Measurements from ENCODE around the gene SLC50A1.

SLC50A1 gene, protein sequence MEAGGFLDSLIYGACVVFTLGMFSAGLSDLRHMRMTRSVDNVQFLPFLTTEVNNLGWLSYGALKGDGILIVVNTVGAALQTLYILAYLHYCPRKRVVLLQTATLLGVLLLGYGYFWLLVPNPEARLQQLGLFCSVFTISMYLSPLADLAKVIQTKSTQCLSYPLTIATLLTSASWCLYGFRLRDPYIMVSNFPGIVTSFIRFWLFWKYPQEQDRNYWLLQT

DNA sequence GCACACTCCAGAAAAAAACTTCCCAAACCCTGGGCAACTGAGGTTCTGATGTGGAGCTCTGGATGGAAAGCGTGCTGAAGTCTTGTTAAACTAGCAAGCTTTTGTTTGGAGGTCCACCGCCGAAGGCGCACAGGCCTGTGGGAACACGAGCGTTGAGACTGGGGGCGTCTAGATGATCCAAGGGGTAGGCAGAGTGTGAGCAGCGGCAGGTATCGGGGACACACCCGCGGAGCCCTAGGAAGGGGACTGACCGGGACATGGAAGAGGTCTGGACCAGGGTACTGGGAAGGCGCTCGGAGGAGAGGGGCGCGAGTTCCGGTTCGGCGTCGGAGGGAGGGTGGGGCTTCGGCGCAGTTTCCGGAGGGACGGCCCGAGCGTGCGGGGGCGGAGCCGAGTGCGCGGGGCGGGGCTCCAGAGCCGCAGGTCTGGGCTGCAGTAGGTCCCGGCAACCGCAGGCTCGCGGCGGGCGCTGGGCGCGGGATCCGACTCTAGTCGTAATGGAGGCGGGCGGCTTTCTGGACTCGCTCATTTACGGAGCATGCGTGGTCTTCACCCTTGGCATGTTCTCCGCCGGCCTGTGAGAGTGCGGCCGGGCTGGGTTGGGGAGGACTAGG, at the start of gene SLC50A1:
Gene SLC50A1 (plus strand): TSS at position 438 of the 614 bp plus-strand sequence. CDS start 60 bp downstream, at position 498.
- H3K4me3 ChIP-seq (ENCODE audit: insufficient read length, low read depth): peak within 1 kb of the TSS; percentile 64
- H3K27me3 ChIP-seq (ENCODE audit: insufficient read depth, insufficient read length): peaks cover 8% of the 10 kb centered on the region
- peak within 1 kb of the TSS; percentile 92 for H3K9ac ChIP-seq (ENCODE audit: insufficient read length, low read depth)
- H3K4me1 ChIP-seq (ENCODE audit: insufficient read depth, insufficient read length): peaks cover 17% of the 10 kb centered on the region
- TF ChIP-seq ZNF274 (IDR thresholded peaks at IDR 0.05; ENCODE audit: low read depth, low read length): no peak
- TF ChIP-seq SUZ12 (IDR thresholded peaks at IDR 0.05; ENCODE audit: extremely low read depth, insufficient read depth, insufficient read length): no peak
- no peak for TF ChIP-seq YY1 (IDR thresholded peaks at IDR 0.05; ENCODE audit: insufficient read depth, insufficient read length)
- peak; percentile 97 for DNase-seq (ENCODE audit: low read depth, low spot score)
- peaks cover 50% of the 10 kb centered on the region for H3K36me3 ChIP-seq (ENCODE audit: insufficient read depth, insufficient read length, low read length)
- no peaks in the 10 kb centered on the region for H3K9me3 ChIP-seq (ENCODE audit: insufficient read depth, low read length)

DNA sequence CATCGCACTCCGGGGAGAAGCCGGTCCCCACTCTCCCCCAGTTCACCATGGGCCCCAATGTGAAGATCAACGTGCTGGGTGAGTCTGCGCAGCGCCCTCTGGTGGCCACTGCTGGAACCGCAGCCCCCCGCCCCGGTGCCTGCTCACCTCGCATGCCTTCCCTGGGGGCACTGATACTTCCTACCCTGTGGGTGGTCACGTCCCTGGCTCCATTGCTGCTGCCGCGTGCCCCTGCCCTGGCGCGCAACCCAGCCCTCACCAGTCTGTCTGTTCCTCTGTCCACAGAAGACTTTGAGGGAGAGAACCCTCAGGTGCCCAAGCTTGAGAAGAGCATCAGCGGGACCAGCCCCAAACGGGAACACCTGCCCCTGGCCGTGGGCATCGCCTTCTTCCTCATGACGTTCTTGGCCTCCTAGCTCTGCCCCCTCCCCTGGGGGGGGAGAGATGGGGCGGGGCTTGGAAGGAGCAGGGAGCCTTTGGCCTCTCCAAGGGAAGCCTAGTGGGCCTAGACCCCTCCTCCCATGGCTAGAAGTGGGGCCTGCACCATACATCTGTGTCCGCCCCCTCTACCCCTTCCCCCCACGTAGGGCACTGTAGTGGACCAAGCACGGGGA, 49.4 kb upstream of the SLC50A1 start:
- Histone ChIP-seq H3K36me3 (ENCODE audit: insufficient read depth, insufficient read length, low read length) (no peaks in the 10 kb centered on the region), H3K4me3 (ENCODE audit: insufficient read length, low read depth) (no peak overlapping the region), H3K9me3 (ENCODE audit: insufficient read depth, low read length) (no peaks in the 10 kb centered on the region), H3K4me1 (ENCODE audit: insufficient read depth, insufficient read length) (peaks cover 41% of the 10 kb centered on the region), H3K27me3 (ENCODE audit: insufficient read depth, insufficient read length) (peaks cover 33% of the 10 kb centered on the region), H3K9ac (ENCODE audit: insufficient read length, low read depth) (peak overlapping the region; percentile 34)
- no peak for TF ChIP-seq ZNF274 (IDR thresholded peaks at IDR 0.05; ENCODE audit: low read depth, low read length)
- TF ChIP-seq YY1 (IDR thresholded peaks at IDR 0.05; ENCODE audit: insufficient read depth, insufficient read length): no peak
- no peak for TF ChIP-seq SUZ12 (IDR thresholded peaks at IDR 0.05; ENCODE audit: extremely low read depth, insufficient read depth, insufficient read length)
- DNase-seq (ENCODE audit: low read depth, low spot score): no peak

DNA sequence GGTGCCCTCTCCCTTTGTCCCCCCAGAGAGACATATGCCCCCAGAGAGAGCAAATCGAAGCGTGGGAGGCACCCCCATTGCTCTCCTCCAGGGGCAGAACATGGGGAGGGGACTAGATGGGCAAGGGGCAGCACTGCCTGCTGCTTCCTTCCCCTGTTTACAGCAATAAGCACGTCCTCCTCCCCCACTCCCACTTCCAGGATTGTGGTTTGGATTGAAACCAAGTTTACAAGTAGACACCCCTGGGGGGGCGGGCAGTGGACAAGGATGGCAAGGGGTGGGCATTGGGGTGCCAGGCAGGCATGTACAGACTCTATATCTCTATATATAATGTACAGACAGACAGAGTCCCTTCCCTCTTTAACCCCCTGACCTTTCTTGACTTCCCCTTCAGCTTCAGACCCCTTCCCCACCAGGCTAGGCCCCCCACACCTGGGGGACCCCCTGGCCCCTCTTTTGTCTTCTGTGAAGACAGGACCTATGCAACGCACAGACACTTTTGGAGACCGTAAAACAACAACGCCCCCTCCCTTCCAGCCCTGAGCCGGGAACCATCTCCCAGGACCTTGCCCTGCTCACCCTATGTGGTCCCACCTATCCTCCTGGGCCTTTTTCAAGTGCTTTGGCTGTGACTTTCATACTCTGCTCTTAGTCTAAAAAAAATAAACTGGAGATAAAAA, 48.7 kb upstream of the SLC50A1 start:
- Histone ChIP-seq H3K4me1 (ENCODE audit: insufficient read depth, insufficient read length) (peaks cover 46% of the 10 kb centered on the region), H3K4me3 (ENCODE audit: insufficient read length, low read depth) (no peak overlapping the region), H3K9me3 (ENCODE audit: insufficient read depth, low read length) (no peaks in the 10 kb centered on the region), H3K9ac (ENCODE audit: insufficient read length, low read depth) (peak overlapping the region; percentile 34), H3K27me3 (ENCODE audit: insufficient read depth, insufficient read length) (peaks cover 29% of the 10 kb centered on the region), H3K36me3 (ENCODE audit: insufficient read depth, insufficient read length, low read length) (no peaks in the 10 kb centered on the region)
- DNase-seq (ENCODE audit: low read depth, low spot score): no peak
- TF ChIP-seq ZNF274 (IDR thresholded peaks at IDR 0.05; ENCODE audit: low read depth, low read length): no peak
- TF ChIP-seq YY1 (IDR thresholded peaks at IDR 0.05; ENCODE audit: insufficient read depth, insufficient read length): no peak
- TF ChIP-seq SUZ12 (IDR thresholded peaks at IDR 0.05; ENCODE audit: extremely low read depth, insufficient read depth, insufficient read length): no peak

DNA sequence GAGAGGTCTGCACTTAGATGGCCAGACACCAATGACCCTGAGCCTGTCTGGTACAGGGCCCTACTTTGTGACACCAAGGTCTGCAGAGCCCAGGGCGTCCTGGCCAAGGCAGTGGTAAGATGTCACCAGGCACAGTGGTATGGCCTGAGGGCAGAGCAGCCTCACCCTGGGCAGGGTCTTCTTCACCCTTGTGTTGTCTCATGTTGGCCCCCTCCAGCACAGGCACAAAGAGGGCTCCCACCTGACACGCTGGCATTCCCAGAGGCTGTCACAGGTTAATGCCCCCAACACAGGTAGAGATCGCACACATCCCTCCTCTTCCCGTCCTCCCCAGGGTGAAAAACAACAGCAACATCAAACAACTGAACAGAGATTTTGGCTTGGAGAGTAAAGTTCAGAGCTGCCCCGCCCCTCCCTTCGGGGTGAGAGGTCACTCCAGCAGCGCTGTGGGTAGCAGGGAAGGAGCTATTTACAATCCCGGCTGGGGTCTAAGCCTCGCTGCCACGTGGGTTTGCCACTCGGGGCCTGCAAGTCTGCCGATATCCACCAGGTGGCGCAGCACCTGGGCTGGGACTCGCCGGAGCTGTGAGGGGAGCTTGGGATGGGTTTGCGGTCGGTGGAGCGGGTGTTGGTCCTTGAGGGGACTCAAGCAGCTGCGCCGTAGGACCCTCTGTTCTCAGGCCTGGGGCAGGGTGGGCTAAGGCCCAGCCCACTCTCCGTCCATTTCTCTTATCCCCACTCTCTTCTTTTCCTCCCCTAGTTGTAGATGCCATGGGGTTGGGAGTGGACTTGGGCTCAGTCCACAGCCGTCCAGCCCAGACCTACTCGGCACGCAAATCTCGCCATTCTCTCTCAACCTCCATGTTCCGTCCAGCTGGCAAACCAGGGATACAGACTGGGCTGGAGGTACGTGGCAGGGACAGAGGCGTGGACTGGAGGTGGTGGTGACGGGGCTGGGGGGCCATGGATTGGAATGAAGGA, 44.3 kb upstream of the SLC50A1 start:
- DNase-seq (ENCODE audit: low read depth, low spot score): peak; percentile 89
- Histone ChIP-seq H3K4me1 (ENCODE audit: insufficient read depth, insufficient read length) (peaks cover 31% of the 10 kb centered on the region), H3K27me3 (ENCODE audit: insufficient read depth, insufficient read length) (peaks cover 9% of the 10 kb centered on the region), H3K9me3 (ENCODE audit: insufficient read depth, low read length) (no peaks in the 10 kb centered on the region), H3K4me3 (ENCODE audit: insufficient read length, low read depth) (no peak overlapping the region), H3K9ac (ENCODE audit: insufficient read length, low read depth) (peak overlapping the region; percentile 32), H3K36me3 (ENCODE audit: insufficient read depth, insufficient read length, low read length) (no peaks in the 10 kb centered on the region)
- TF ChIP-seq YY1 (IDR thresholded peaks at IDR 0.05; ENCODE audit: insufficient read depth, insufficient read length): no peak
- TF ChIP-seq ZNF274 (IDR thresholded peaks at IDR 0.05; ENCODE audit: low read depth, low read length): no peak
- TF ChIP-seq SUZ12 (IDR thresholded peaks at IDR 0.05; ENCODE audit: extremely low read depth, insufficient read depth, insufficient read length): no peak

DNA sequence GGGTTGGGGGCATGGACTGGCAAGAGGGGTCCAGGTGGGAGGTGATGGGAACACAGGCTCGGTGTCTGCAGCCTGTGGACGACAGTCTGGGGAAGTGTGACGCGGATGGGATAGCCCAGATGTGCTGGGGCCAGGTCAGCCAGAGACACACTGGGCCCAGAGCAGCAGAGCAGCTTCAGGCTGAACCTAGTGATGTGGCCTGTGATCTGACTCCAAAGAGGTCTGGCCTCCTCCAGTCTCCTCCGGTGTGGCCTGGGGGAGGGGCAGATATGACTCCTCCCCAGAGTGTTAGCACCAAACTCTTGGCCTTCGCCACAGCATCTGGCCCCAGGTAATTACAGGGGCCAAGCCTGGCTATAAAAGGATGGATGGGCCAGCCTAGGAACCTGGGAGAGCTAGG, 43.5 kb upstream of the SLC50A1 start:
- Histone ChIP-seq H3K4me3 (ENCODE audit: insufficient read length, low read depth) (no peak overlapping the region), H3K9ac (ENCODE audit: insufficient read length, low read depth) (no peak overlapping the region), H3K27me3 (ENCODE audit: insufficient read depth, insufficient read length) (peaks cover 9% of the 10 kb centered on the region)

DNA sequence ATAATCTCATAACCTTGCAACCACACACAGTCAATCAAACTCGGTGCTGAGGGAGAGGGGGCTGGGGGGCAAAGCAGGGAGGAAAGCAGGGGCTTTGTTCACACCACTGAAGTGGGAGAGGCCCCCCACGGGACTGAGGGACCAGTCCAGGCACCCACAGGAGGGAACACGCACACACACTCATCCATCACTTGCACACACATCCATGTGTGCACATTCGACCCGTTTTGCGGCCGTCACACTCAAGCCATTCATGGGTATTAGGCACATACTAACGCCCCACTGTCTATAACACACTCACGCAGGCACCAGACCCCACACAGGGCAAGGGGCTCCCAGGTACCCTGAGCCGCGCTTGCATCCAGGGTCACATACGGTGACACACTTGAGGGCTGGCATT, 43.0 kb upstream of the SLC50A1 start:
- Histone ChIP-seq H3K9ac (ENCODE audit: insufficient read length, low read depth) (no peak overlapping the region), H3K27me3 (ENCODE audit: insufficient read depth, insufficient read length) (peaks cover 9% of the 10 kb centered on the region), H3K4me1 (ENCODE audit: insufficient read depth, insufficient read length) (peaks cover 22% of the 10 kb centered on the region), H3K4me3 (ENCODE audit: insufficient read length, low read depth) (no peak overlapping the region), H3K9me3 (ENCODE audit: insufficient read depth, low read length) (no peaks in the 10 kb centered on the region), H3K36me3 (ENCODE audit: insufficient read depth, insufficient read length, low read length) (no peaks in the 10 kb centered on the region)
- DNase-seq (ENCODE audit: low read depth, low spot score): no peak
- no peak for TF ChIP-seq ZNF274 (IDR thresholded peaks at IDR 0.05; ENCODE audit: low read depth, low read length)
- no peak for TF ChIP-seq SUZ12 (IDR thresholded peaks at IDR 0.05; ENCODE audit: extremely low read depth, insufficient read depth, insufficient read length)
- no peak for TF ChIP-seq YY1 (IDR thresholded peaks at IDR 0.05; ENCODE audit: insufficient read depth, insufficient read length)

More for the DNA sequence above, 43.5 kb upstream of the SLC50A1 start:
- no peaks in the 10 kb centered on the region for H3K36me3 ChIP-seq (ENCODE audit: insufficient read depth, insufficient read length, low read length)
- H3K4me1 ChIP-seq (ENCODE audit: insufficient read depth, insufficient read length): peaks cover 24% of the 10 kb centered on the region
- TF ChIP-seq SUZ12 (IDR thresholded peaks at IDR 0.05; ENCODE audit: extremely low read depth, insufficient read depth, insufficient read length) (no peak), YY1 (IDR thresholded peaks at IDR 0.05; ENCODE audit: insufficient read depth, insufficient read length) (no peak)
- no peak for DNase-seq (ENCODE audit: low read depth, low spot score)
- H3K9me3 ChIP-seq (ENCODE audit: insufficient read depth, low read length): no peaks in the 10 kb centered on the region
